ENCODE results near the gene FERMT2.

FERMT2 gene

GRCh38 chr14:52860910-52861309 is 89.9 kb downstream of the FERMT2 start:
- DNase-seq: no peak

GRCh38 chr14:52860209-52860608 is 90.6 kb downstream of the FERMT2 start:
- DNase-seq: no peak

- no peak for DNase-seq
These were observed 94.7 kb downstream of the FERMT2 start for GRCh38 chr14:52856139-52856538.

GRCh38 chr14:52853522-52853854 is 97.4 kb downstream of the FERMT2 start:
- DNase-seq: no peak

DNA sequence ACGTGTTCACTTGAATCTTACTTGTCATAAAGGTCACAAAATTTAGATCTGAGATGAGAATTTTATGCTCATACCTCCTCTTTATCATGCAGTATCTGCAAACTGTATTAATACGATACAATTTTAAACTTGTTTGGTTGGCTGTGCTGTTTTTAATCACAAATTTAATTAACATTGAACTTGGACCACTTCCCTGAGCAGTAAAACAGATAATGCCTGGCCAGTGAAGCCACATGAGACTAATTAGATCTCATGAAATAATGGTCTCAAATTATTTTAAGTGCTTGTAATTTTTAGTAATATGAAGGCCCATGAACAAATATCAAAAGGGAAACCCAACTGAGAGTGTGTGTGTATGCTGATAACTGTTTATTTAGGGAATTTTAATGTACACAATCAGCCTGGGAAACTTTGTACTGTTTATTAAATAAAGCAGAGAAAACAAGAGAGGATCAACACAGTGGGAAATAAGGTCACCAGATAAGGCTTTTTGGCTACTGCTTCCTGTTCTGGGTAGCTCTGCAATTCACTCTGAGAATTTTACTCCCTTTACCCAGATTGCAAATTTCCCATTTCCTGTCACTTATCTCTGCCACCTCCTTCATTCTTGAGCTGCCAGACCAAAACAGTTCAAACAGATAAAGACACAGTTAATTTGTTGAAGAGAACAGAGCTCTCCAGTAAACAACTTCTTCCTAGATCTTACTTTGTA is 97.9 kb downstream of the FERMT2 start:
- no peak for DNase-seq

- DNase-seq: no peak
These were observed 100.4 kb downstream of the FERMT2 start for GRCh38 chr14:52850451-52850909.

DNA sequence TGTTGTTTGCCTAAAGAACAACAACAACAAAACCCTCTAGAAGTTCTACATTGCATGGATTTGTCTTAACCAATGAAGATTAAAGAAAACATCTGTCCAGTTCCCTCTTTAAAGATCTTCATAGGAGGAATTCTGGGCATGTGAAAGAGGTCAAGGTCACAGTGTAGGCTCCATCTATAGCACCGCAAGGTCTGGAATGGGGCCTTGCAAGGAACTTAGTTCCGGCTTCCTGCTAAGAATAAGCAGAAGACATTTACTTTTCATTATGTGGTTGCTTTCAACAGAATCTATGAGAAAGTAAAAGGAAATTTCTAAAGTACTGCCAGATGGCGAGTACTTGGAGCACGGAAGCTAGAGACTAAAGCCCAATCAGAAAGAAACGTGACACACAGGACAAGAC is 102.2 kb downstream of the FERMT2 start:
- no peak for DNase-seq

DNA sequence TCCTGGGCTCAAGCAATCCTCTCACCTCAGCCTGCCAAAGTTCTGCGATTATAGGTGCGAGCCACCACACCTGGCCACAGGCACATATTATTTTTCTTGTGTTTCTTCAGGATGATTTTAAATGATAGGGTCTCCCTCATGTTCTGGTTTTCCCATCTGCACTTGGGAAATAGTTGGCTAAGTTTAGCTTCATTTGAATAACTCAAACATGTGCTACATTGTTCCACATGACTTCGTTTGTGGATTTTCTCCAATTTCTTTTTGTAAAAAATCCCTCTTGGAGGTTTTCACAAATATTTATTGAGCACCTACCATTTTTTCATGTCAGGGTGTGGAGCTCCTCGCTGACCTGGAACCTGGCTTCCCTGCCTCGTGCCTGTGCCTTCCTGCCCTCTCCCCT is 104.3 kb downstream of the FERMT2 start:
- DNase-seq: no peak

GRCh38 chr14:52845081-52845480 is 105.8 kb downstream of the FERMT2 start:
- no peak for DNase-seq

- DNase-seq: no peak
These were observed 106.4 kb downstream of the FERMT2 start for GRCh38 chr14:52844262-52845060.

GRCh38 chr14:52840877-52841276 is 110.0 kb downstream of the FERMT2 start:
- DNase-seq: no peak

DNA sequence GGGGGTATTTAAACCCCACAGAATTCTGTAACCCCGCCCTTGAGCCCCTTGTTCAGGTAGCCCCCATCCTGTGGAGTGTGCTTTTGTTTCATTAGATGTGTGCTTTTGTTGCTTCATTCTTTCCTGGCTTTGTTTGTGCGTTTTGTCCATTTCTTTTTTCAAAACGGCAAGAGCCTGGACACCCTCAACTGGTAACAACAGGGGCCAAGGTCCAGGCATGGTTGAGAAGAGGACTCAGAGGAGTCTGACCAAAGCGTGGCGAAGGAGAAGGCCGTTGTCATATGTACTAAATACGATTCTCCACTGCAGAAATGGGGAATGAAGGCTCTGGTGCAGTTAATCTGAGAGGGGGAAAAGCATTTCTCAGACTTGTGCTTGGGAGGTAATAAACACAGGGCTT is 113.4 kb downstream of the FERMT2 start:
- no peak for DNase-seq

GRCh38 chr14:52836063-52836462 is 114.8 kb downstream of the FERMT2 start:
- no peak for DNase-seq

- DNase-seq: no peak
These were observed 115.5 kb downstream of the FERMT2 start for GRCh38 chr14:52835122-52835903.

GRCh38 chr14:52834440-52834842 is 116.4 kb downstream of the FERMT2 start:
- DNase-seq: no peak

GRCh38 chr14:52833891-52834290 is 117.0 kb downstream of the FERMT2 start:
- no peak for DNase-seq

- DNase-seq: no peak
These were observed 121.2 kb downstream of the FERMT2 start for GRCh38 chr14:52829527-52830185.

- DNase-seq: no peak
These were observed 123.4 kb downstream of the FERMT2 start for GRCh38 chr14:52827426-52827825.

- no peak for DNase-seq
These were observed 125.8 kb downstream of the FERMT2 start for GRCh38 chr14:52825085-52825484.

- no peak for DNase-seq
These were observed 126.4 kb downstream of the FERMT2 start for GRCh38 chr14:52824462-52824861.

DNA sequence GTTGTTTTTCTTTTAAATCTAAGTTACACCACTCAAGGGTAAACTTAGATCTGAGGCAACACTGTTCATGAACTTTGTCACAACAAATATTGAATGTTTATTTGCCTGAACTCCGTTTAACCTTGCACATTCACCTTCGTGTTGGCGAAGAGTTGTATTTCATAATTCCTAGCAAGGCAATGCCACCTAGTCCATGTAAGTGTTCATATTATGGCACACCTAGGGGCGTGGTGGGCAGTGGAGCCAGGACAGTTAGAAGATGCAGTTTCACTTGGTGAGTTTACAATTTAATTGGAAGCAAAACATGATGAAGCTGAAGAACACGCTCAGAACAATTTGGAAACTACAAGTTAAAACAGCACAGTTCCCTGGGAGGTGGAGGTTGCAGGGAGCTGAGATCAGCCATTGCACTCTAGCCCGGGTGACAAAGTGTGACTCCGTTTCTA is 129.0 kb downstream of the FERMT2 start:
- DNase-seq: no peak

DNA sequence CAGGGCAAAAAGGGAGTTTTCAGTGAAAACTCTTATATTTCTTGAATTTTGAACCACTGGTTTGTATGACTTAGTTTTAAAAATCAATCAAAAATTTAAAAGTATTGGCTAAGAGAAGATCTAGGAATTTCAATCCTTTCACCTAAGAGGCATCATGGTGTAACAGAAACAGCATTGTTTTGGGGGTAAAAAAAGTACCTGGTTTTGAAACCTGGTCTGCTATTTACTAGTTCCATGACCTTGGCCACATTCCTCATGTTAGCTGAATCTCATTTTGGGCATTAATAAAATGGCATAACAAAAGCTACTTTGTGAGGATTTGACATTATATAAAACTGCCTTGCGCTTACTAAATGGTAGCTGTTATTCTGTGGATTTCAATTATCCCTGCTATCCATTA is 142.7 kb downstream of the FERMT2 start:
- DNase-seq: no peak

Data from NCI-H1436 treated with DMSO at 0.1 percent for 48 hours (cell line).